Sigmoid colon (tissue), 7 donors: Measurements from ENCODE around the gene ZSCAN22. TPM values are rescaled to one million over a fixed set of nuclear protein-coding genes. Genes with fewer than 3 reads are reported as not detected.
"Not testable (repeated sequence)": the region's sequence is repeated elsewhere in the genome, so short reads cannot be mapped to it uniquely, and the experiment has no call there.

ENCODE experiments used
- DNase-seq: peaks from one replicate; pipeline ENCODE4 v3.0.0-alpha.2; 2019
- H3K27ac ChIP-seq, 4 donors: fragments of 200-600 bp; sonication (generic); one replicate each; pipeline ENCODE4 v1.5.1; 2016 to 2019; ENCODE audit warnings: mild to moderate bottlenecking in 1 of 4
- H3K27me3 ChIP-seq, 3 donors: fragments of 200-600 bp; sonication (generic); one replicate each; pipeline ENCODE4 v1.5.1; 2019; ENCODE audit warnings: mild to moderate bottlenecking in 1 of 3
- H3K36me3 ChIP-seq, 4 donors: fragments of 200-600 bp; sonication (generic); one replicate each; pipeline ENCODE4 v1.5.1; 2016 to 2019
- H3K4me1 ChIP-seq, 4 donors: fragments of 200-600 bp; sonication (generic); one replicate each; pipeline ENCODE4 v1.5.1; 2017 to 2019
- H3K4me3 ChIP-seq, 4 donors: fragments of 200-600 bp; sonication (generic); one replicate each; pipeline ENCODE4 v1.5.1; 2017 to 2019; ENCODE audit warnings: mild to moderate bottlenecking in 2 of 4, moderate library complexity in 1 of 4
- H3K9me3 ChIP-seq, 4 donors: fragments of 200-600 bp in 3 of 4; sonication (generic) in 3 of 4; one replicate each; pipeline versions ENCODE4 v1.5.1 to v1.6.1; 2013 to 2019
- EP300 ChIP-seq, 4 donors: sonication (generic); formaldehyde crosslinking; IDR thresholded peaks; one replicate each; pipeline ENCODE4 v1.6.1; 2017; ENCODE audit warnings: antibody characterized with exemption in 4 of 4
- POLR2A ChIP-seq, 2 donors: fragments of 450-650 bp; IDR thresholded peaks; one replicate each; pipeline ENCODE4 v1.6.1; 2016; ENCODE audit warnings: antibody characterized with exemption in 2 of 2, mild to moderate bottlenecking in 2 of 2, moderate library complexity in 2 of 2
- POLR2AphosphoS5 ChIP-seq, 4 donors: sonication (generic); formaldehyde crosslinking; IDR thresholded peaks; one replicate each; pipeline ENCODE4 v1.6.1; 2017; ENCODE audit warnings: antibody characterized with exemption in 4 of 4
- WGBS, 2 donors: extraction: QIAGEN DNeasy Blood & Tissue Kit; methylation state at CpG; one replicate each; pipeline ENCODE4 v1.1.7; 2013; 5-methylcytosine and 5-hydroxymethylcytosine counted together
- intact Hi-C: fragments of 100-400 bp; cut with DNase I; formaldehyde crosslinking; loops from one replicate; pipeline ENCODE4 v1.15.1; 2023
- polyA plus RNA-seq, 3 donors: library from polyadenylated mRNA; stranded (reverse); fragments of 200-250 nt; gene quantifications; one replicate each; pipeline ENCODE4 v1.2.3, GENCODE V29; 2013
- total RNA-seq, 4 donors: library from RNA; depleted of rRNA; stranded (reverse); fragments of >200 nt; gene quantifications; one replicate each; pipeline ENCODE4 v1.1.0, GENCODE V29; 2016
- TF ChIP-seq, protein P1 (sequence below), 4 experiments: fragments of 450-650 bp in 3 of 4; fragments of 200-600 bp in 1 of 4; IDR thresholded peaks; one replicate each; pipeline ENCODE4 v1.5.1; 2016 to 2019; ENCODE audit warnings: antibody characterized with exemption in 4 of 4, mild to moderate bottlenecking in 3 of 4, moderate library complexity in 2 of 4
- donor health status: healthy with polysubstance abuse.
- donor health status: Bipolar disorder and iron deficiency.
- donor health status: healthy.

ZSCAN22 gene
- total and polyA plus RNA-seq, 7 donors: 0.60 to 3.6 (median 1.4) TPM

- H3K36me3 ChIP-seq: peaks cover 22 to 71% (median 30%) of the 10 kb centered on the region in 4 donors
- H3K4me3 ChIP-seq, H3K27ac ChIP-seq, H3K9me3 ChIP-seq, DNase-seq, intact Hi-C loops, H3K27me3 ChIP-seq: not testable (repeated sequence)
- peaks cover 0 to 16% (median 12%) of the 10 kb centered on the region in 4 donors for H3K4me1 ChIP-seq
- WGBS, 2 donors: 79 to 92% methylated on average over 13 of the region's 13 CpGs
- TF ChIP-seq, protein P1, sequence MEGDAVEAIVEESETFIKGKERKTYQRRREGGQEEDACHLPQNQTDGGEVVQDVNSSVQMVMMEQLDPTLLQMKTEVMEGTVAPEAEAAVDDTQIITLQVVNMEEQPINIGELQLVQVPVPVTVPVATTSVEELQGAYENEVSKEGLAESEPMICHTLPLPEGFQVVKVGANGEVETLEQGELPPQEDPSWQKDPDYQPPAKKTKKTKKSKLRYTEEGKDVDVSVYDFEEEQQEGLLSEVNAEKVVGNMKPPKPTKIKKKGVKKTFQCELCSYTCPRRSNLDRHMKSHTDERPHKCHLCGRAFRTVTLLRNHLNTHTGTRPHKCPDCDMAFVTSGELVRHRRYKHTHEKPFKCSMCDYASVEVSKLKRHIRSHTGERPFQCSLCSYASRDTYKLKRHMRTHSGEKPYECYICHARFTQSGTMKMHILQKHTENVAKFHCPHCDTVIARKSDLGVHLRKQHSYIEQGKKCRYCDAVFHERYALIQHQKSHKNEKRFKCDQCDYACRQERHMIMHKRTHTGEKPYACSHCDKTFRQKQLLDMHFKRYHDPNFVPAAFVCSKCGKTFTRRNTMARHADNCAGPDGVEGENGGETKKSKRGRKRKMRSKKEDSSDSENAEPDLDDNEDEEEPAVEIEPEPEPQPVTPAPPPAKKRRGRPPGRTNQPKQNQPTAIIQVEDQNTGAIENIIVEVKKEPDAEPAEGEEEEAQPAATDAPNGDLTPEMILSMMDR (IDR thresholded peaks at IDR 0.05): peak in 3 of 4 experiments; percentile 19 to 45 (median 44)
Measured at GRCh38 chr19:58310685-58311084, 16.1 kb upstream of the ZSCAN22 start.

GRCh38 chr19:58311345-58311865, 15.4 kb upstream of the ZSCAN22 start:
- H3K27me3 ChIP-seq: no peaks in the 10 kb centered on the region
- no peaks in the 10 kb centered on the region for H3K9me3 ChIP-seq
- H3K4me1 ChIP-seq: peaks cover 0 to 9% (median 5%) of the 10 kb centered on the region in 4 donors
- TF ChIP-seq EP300 (IDR thresholded peaks at IDR 0.05) (no peak), POLR2AphosphoS5 (IDR thresholded peaks at IDR 0.05) (no peak), POLR2A (IDR thresholded peaks at IDR 0.05) (no peak)
- TF ChIP-seq, protein P1 (IDR thresholded peaks at IDR 0.05): no peak
- 95 to 96% methylated on average over 7 of the region's 7 CpGs for WGBS, 2 donors
- intact Hi-C loops: no loop called here
- no peak for DNase-seq
- H3K27ac ChIP-seq: no peak overlapping the region
- H3K4me3 ChIP-seq: no peak overlapping the region
- peaks cover 22 to 74% (median 31%) of the 10 kb centered on the region in 4 donors for H3K36me3 ChIP-seq

DNA sequence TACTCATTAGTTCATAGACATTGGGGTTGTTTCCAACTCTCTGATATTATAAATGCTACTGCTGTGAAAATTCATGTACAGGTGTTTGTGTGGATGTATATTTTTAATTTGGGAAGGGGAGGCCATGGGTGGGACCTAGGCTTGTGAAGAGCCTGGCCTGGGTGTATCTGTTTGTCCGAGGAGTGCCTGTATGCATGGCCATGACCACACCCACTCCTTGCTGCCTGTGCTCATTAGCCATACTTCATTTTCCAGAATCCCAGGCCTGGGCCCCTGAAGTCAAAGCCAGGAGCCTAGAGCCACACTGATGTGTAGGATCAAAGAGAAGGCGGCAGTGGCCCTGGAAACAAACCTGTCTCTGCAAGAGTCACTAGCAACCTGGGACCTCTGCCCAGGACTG, 11.2 kb upstream of the ZSCAN22 start:
- no peaks in the 10 kb centered on the region for H3K9me3 ChIP-seq
- H3K4me3 ChIP-seq: no peak overlapping the region
- no peak for DNase-seq
- no peaks in the 10 kb centered on the region for H3K27me3 ChIP-seq
- intact Hi-C loops: no loop called here
- peaks cover 22 to 61% (median 28%) of the 10 kb centered on the region in 4 donors for H3K36me3 ChIP-seq
- no peak overlapping the region for H3K27ac ChIP-seq
- TF ChIP-seq EP300 (IDR thresholded peaks at IDR 0.05): no peak
- no peak for TF ChIP-seq POLR2AphosphoS5 (IDR thresholded peaks at IDR 0.05)
- TF ChIP-seq, protein P1 (IDR thresholded peaks at IDR 0.05): no peak
- TF ChIP-seq POLR2A (IDR thresholded peaks at IDR 0.05): no peak
- H3K4me1 ChIP-seq: no peaks in the 10 kb centered on the region
- WGBS, 2 donors: 96 to 98% methylated on average over 2 of the region's 2 CpGs

GRCh38 chr19:58317476-58318072, 9.2 kb upstream of the ZSCAN22 start:
- peaks cover 10 to 56% (median 21%) of the 10 kb centered on the region in 4 donors for H3K36me3 ChIP-seq
- WGBS, 2 donors: 73 to 85% methylated on average over 7 of the region's 7 CpGs
- no peaks in the 10 kb centered on the region for H3K27me3 ChIP-seq
- DNase-seq: no peak
- H3K27ac ChIP-seq: no peak overlapping the region
- TF ChIP-seq POLR2AphosphoS5 (IDR thresholded peaks at IDR 0.05) (no peak), EP300 (IDR thresholded peaks at IDR 0.05) (no peak), POLR2A (IDR thresholded peaks at IDR 0.05) (no peak)
- TF ChIP-seq, protein P1 (IDR thresholded peaks at IDR 0.05): no peak
- no peaks in the 10 kb centered on the region for H3K9me3 ChIP-seq
- H3K4me1 ChIP-seq: no peaks in the 10 kb centered on the region
- intact Hi-C loops: no loop called here
- no peak overlapping the region for H3K4me3 ChIP-seq
